NCI-H1048 (cell line): ENCODE data around the gene CCDC201.
"Not testable (repeated sequence)": the region's sequence is repeated elsewhere in the genome, so short reads cannot be mapped to it uniquely, and the experiment has no call there.

ENCODE experiments used
- DNase-seq: peaks from one replicate; lab custom pipeline; 2025; lab: John Stamatoyannopoulos, UW

Gene CCDC201

DNA sequence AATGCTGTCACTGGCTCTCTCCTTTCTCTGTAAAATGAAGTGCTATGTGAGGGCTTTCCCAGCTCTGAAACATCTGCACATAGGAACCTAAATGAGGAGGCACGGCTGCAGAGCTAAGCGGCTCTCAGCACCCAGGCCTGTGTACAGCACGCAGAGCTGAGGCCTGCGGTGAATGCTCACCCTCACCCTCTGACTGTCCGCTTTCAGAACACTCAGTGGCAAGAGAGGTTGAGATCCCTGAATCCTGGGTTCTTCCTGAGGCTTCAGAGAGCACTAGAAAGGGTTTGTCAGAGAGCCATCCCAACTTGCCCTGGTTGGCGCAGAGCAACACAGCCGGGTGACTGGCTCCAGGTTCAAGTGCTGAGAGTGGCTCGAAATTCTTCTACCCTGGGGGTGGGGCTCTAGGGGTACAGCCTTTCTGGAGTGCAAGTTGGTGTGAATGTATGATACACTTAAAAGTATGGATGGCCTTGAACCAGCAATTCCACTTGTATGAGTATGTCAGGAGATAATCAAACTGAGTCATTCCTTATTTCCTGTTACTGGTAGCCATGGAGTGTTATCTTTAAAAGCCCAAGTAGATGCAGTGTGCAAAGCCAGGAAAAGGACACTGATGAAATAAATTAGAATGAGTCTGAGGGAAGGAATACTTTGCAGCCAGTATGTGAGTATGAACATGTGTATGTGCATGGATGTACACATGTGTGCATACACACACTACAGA is 1.7 kb upstream of the CCDC201 start:
- no peak for DNase-seq

DNA sequence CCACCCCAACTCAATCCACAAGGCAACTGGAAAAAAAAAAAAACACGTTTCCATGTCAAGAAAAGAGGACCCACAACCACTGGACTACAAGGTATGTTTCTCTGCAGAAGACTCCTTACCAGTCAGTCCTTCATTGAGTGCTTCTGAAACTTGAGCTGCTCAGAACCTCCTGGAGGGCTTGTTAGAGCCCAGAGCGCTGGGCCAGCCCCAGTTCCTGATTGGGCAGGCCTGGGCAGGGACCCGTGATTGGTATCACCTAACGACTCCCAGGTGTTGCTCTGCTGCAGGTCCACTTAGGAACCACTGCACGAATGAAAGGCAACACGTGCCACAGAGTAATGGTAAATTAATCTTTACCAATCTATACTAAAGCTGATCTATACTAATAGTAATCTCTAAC is 473 bp upstream of the CCDC201 start:
- DNase-seq, result no peak

DNA sequence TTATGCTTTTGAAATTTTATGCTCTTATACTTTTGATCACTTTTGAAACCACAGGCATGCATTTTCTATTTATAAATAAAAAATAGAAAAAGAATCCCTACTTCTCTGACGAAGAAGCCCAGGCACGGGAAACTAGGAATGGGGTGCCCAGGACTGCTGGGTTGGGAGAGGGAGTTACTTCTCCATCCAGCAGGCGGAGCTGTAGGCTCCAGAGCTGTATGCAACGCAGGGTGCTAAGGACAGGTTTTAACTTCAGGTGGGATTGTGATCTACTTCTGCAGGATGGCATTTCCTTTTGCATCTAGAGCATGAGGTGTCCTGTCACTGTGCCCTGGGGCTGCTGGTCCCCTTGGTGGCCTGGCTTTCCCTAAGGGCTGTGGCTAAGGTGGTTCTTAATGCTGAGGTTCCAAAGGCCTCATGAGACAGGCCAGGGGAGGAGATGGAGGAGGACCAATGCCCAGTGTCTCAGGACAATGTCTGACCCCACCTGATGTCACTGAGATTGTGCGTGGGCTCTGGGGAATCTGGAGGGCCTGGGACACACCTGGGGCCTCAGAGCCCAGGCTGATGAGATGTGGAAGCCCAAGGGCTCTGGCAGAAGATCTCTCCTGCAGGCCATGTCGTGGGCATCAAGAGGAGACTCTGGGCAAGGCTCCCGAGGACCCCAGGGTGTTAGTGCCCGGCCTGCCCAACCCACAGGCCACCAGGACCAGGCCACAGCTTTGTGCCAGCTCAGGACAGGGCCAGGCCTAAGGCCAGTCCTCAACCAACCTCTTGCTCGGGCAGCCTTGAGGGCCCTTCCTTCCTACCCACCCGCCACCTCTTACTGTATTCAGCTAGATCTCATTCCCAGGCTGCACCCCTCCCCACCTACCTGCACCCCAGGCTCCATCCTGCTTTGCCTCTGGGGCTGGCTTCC is 507 bp downstream of the CCDC201 start:
- DNase-seq, result no peak

DNA sequence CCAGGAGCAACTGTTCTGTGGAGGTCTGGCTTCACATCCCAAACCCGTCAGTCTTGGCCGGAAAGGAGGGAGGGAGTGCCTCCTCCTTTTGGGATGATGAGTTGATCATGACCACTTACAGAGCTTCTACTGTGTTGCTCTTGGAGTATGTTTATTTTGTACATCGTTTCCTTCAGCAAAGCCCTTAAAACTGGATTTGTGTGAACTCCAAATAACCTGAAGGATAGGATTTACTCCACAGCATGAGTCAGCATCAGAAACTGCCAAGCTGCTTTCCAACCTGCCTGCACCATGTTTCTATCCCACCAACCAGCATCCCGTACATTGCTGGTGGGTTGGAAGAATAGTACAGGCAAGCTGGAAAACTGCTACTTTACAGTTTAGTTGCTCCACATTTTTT is 3.5 kb downstream of the CCDC201 start:
- DNase-seq, result no peak

DNA sequence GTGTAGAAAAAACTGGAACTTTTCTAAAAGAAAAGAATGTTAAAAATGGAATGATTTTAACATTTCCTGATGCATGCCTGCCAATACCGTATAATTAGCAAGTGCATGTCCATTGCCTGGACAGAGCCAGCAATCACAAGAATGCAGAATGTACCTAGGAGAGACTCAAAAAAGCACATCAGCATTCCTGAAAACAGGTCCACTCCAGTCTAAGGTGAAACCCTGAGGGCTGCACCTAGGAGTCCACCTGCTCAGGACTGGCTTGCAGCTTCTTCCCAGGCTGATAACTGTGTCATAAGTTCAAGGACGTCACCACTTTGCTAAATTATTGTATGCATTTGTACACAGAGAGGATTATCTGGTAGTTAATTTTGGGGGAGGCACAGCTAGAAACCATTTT is 5.4 kb downstream of the CCDC201 start:
- no peak for DNase-seq

DNA sequence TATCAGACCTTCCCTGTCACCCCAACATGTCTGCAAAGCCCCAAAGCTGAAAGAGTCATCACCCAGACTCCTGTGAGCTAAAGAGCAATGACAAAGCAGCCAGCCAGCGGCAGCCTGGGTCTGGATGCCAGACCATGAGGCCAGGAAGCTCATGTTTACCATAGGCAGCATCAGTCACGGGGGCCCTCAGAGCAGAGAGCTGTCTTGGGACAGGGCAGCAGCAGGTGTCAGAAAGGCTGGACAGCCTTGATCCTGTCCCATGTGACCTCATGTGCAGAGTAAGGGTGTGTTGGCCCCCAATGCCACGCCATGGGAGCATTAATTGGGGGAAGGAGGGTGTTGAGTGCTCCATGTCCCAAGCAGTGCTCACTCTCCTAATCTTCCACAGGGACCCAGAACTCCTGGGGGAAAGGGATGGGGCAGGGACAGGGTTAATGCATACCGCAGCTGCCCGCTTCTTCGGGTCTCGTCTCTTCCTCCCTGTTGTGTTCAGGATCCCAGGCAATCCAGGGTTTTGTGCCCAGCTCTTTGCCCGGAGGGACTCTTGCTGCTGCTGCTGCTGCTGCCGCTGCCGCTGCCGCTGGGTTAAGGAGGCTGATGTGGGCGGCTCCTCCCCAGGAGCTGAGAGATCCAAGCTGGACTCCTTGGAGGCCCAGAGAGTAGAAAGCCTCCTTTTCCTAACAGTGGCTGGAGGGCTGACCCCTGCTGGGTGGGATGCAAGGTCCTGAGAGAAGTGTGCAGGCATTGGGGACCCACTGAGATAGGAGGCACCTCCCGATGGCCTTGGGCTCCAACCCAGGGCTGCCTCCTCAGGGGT is 7.1 kb downstream of the CCDC201 start:
- DNase-seq, result no peak

DNA sequence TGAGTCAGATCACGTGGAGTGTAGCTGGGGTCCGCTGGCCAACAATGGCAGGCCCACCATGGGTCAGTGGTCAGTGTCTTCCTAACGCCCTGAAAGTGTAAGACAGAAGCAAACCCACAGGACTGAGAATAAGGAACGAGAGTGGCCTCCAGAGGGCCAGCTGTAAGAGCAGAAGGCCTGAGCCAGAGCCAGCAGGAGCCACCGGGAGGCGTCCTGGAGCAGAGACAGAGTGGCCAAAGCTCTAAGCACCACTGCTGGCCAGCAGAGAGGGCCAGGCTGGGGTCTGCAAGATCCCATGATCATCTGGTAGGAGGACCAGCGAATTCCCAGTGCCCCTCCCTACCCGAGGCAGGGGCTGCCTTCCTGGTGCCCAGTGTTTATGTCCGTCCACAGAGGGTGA is 9.2 kb downstream of the CCDC201 start:
- no peak for DNase-seq

DNA sequence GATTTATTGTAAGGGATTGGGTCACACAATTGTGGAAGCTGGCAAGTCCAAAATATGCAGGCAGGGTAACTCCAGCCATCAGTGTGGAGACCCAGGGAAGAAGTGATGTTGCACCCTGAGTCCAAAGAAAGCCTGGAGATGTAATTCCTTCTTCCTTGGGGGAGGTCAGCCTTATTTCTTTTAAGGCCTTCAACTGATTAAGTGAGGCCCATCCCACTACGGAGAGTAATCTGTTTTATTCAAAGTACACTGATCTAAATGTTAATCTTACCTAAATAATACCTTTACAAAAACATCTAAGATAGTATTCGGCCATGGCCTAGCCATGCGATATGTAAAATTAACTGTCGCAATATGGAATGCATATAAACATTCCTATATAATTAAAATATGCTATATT is 16.0 kb downstream of the CCDC201 start:
- DNase-seq, result not testable (repeated sequence)

DNA sequence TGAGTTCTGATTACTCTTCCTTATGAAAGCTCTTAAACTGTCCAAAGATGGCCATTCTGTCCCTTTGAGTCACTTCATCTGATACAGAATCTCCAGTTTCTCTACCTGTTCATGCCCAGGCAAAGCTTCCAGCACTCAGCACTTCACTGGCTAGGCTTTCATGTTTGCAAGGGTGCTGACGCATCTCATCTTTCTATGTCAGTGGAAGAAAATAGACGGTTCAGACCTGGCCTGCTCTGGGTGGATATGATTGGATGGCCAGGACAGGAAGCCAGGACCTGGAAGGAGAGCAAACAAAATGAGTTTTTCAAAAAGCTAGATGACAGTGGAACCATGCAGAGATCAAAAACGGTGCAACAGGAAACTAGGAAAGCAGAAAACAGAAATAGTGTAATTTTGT is 17.2 kb downstream of the CCDC201 start:
- not testable (repeated sequence) for DNase-seq

DNA sequence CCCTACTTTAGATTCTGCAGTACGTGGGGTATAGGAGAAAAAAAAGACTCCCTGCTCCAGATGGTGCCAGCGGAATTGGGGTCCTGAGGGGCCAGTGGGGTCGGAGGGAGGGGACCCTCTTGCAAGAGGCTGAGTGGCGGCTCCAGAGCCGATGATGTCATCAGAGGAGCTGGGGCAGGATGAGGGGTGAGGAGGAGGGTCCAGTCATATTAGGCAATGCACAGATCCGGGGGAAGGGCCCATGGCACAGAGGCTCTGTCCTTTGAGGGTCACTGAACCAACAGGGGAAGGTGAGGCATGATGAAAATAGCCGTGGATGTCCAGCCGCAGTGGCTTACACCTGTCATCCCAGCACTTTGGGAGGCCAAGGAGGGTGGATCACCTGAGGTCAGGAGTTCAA is 19.4 kb downstream of the CCDC201 start:
- not testable (repeated sequence) for DNase-seq

DNA sequence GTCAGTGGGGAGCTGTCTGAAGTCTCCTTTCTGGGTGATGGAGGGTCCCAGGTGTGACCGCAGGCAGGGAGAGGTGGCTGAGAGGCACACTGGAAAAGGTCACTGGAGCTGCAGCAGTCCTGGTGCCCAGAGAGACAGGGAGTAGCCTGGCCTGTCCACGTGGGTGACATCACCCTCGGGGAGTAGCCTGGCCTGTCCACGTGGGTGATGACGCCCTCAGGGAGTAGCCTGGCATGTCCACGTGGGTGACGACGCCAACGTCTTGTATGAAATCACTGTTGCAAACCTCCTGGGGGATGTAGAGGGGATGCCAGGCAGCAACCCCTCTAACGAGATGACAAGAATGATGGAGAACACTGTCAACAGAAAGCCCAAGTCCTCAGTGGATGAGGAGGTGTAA is 19.9 kb downstream of the CCDC201 start:
- DNase-seq, result not testable (repeated sequence)

DNA sequence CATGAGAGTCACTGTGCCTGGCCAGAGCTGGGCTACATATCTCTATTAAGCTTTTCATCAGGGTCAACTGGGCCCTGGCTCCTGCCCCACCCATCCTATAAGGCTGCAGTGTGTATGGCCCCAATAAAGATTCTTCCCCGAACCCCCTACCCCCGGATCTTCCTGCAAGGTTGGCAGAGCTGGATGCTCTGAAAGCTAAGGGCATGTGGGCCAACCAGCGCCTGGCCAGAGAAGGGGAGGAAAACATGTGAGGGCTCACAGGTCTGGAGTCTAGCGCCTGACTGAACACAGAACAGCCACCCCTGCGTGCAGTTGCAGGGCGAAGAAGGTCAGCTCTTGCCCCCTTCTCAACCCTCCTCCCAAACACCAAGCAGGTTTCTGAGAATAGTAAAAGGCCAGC is 24.1 kb downstream of the CCDC201 start:
- DNase-seq, result not testable (repeated sequence)

DNA sequence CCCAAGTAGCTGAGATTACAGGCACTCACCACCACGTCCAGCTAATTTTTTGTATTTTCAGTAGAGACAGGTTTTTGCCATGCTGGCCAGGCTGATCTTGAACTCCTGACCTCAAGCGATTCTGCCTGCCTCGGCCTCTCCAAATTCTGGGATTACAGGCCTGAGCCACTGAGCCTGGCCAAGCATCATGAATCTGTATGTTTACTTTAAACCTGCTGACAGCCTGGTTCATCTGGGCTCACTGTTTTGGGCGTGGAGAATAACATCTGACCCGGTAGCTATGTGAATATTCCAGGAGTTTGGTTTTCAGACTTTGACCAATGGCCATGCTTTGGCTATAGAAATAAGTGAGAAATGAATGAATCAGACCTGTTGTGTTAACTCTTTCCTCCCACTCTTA is 26.3 kb downstream of the CCDC201 start:
- not testable (repeated sequence) for DNase-seq

DNA sequence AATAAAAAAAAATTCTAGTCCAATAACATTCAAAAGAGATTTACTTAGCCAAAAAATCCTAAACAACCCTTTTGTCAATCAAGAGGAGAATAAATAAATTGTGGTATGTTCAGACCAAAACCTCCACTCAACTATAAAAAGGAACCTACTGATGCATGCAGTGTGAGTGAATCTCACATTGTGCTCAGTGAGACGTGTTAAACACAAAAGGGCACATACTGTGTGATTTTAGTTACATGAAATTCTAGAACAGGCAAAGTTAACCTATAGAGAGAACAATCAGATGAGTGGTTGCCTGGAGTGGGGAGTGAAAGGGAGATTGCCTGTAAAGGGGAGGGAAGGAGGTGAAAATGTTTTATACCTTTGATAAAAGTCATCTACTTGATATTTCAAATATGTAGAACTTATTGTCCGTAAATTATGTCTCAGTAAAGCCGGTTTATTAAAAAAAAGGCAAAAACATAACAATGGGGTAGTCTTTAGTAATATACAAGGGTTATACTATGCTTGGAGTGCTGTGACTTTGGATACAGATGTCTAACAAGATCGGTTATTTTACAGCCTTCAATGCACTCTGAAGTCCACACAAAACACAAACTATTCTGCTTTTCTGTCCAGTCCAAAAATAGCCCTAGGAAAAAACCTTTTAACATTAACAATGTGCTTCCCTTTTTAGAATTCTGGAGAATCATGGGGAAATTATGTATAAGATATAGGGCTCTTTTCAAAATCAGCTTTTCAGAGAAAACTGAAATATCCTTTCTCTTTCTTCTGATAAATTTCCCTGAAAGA is 30.8 kb downstream of the CCDC201 start:
- not testable (repeated sequence) for DNase-seq

DNA sequence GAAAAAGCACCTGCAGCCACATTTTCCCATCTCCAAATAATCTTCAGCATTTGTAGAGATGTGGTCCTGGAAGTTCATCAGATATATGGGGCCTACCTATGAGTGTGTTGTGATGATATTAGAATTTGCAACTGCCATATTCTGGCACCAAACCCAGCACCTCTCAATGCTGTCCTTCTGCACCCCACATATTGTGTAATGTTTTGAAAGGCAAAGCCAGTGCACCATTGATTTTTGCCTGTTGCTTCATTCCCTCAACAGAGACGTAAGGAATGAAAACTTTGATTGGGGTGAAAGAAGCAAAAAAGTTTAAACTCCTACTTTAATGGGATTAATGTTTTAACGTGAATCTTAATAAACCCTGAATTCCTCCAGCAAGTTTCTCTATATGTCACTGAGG is 34.0 kb downstream of the CCDC201 start:
- DNase-seq, result not testable (repeated sequence)

DNA sequence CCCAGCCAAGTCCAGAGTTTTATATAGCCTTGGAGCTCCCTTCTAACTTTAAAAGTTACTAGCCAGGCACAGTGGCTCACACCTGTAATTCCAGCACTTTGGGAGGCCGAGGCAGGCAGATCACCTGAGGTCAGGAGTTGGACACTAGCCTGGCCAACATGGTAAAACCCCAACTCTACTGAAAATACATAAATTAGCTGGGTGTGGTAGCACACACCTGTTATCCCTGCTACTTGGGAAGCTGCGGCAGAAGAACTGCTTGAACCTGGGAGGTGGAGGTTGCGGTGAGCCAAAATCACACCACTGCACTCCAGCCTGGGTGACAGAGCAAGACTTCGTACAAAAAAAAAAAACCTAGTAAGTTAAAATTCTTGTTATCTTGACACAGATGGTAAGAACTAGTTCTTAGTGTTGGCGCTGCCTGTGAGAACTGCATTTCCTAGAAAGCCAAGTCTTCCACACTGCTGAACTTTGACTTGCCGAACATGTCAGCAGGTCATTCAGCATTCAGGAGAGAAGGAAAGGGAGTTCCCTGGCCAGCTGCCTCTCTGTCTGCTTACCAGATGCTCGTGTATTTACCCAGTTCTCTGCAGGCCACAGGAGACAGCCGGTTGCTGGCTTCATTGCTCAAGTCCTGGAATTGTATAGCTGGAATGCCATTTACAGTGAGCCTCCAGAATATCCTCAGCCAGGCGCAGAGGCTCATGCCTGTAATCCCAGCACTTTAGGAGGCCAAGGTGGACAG is 40.3 kb downstream of the CCDC201 start:
- not testable (repeated sequence) for DNase-seq

DNA sequence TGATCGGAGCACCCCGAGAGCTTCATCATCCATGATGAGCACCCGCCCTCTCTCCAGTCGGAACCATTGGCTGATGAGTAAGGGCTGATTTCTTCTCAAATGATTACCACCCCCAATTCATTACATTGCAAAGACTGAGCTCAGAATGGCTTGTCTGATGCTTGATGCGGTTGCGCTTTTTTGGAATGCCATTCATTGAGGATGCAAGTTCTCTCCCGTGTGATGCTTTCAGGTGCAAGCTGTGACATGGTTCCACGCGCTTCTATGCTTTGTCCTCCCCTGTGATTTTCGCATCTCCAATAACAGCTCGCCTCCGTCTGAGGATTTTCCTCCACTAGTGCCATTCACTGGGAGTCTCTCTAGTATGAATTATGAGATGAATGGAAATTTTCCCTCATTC is 43.0 kb downstream of the CCDC201 start:
- not testable (repeated sequence) for DNase-seq

DNA sequence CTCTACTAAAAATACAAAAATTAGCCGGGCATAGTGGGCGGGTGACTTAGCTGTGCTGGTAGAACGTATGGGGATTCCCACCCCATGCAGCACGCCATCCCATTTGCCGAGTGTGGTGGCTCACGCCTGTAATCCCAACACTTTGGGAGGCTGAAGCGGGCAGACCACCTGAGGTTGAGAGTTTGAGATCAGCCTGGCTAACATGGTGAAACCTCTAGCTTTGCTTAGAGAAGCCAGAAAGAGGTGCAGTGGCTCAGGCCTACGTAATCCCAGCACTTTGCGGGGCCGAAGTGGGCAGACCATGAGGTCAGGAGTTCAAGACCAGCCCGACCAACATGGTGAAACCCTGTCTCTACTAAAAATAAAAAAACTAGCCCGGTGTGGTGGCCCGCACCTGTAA is 45.2 kb downstream of the CCDC201 start:
- DNase-seq, result not testable (repeated sequence)

DNA sequence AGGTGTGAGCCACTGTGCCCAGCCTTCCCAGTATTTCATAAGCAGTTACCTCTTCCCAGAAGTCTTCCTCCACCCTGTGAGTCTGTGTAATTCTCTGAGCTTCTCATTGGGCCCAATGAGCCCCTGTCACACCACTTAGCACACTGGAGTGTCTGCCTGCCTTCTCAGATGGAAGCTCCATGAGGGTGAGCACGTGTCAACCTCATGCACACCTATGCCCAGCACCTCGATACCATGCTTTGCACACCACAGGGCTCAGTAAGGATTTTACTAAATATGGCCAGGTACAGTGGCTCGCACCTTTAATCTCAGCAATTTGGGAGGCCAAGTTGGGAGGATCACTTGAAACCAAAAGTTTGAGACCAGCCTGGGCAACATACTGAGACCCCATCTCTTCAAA is 46.3 kb downstream of the CCDC201 start:
- not testable (repeated sequence) for DNase-seq

DNA sequence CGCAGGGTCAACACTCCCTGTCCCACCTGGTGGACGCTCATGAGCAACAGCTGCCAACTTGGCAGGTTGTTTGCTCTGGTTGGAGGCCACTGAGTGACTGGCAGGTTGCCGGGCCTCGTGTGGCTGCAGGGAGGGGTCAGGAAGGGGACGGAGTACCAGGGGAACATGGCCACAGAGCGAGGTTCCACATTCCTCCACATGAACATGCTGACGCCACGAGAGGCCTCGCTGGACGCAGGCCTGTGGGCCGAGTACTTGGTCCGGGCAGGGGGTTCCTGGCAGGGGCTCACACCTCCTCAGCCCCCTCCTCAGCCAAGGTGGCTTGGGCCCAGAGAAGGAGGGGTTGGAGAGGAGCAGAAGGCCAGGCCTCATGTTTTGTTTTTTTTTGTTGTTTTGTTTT is 54.1 kb downstream of the CCDC201 start:
- not testable (repeated sequence) for DNase-seq

DNA sequence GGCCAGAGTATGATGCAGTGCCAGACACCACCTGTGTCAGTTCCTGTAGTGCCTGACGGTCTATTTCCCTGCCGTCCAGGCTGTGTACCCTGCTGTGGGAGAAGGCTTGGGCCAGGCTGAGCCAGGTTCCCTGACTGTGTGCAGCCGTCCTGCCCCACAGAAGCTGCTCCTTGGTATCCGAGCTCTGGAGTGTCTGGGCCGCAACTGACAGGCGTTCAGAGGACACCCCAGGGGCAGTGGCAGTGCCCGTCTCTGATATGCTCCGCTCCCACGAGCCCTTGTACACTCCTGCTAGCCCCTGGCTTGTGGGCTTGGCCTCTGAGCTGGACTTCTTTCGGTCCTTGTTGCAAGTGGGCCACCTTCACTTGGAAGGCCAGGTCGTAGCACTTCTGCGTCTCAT is 55.0 kb downstream of the CCDC201 start:
- not testable (repeated sequence) for DNase-seq
